CD4-positive, CD25-positive, alpha-beta regulatory T cell (primary cell): ENCODE data around the gene ZNF813. TPM values are rescaled to one million over a fixed set of nuclear protein-coding genes. Genes with fewer than 3 reads are reported as not detected.
"Not testable (repeated sequence)": the region's sequence is repeated elsewhere in the genome, so short reads cannot be mapped to it uniquely, and the experiment has no call there.

Experiments used
- ATAC-seq, 2 donors: fragments of 150-1000 bp; cut with Tn5 transposase; one replicate each; pipeline ENCODE4 v1.10.0; 2021; ENCODE audit warnings: low read depth in 2 of 2, moderate number of reproducible peaks in 2 of 2, moderate library complexity in 1 of 2
- DNase-seq, 3 donors: peaks; one replicate each; pipeline versions ENCODE4 v3.0.0 to v3.0.0-alpha.2; 2012 to 2022; ENCODE audit warnings: mixed read lengths in 1 of 3
- H3K27ac ChIP-seq: one replicate; pipeline ENCODE4 v1.7.0; 2013; ENCODE audit warnings: mild to moderate bottlenecking, low read length; ENCODE audit not compliant: insufficient read depth, poor library complexity, severe bottlenecking
- H3K27me3 ChIP-seq: one replicate; pipeline ENCODE4 v1.7.0; 2013; ENCODE audit warnings: low read length; ENCODE audit not compliant: control insufficient read depth, insufficient read depth
- H3K36me3 ChIP-seq: one replicate; pipeline ENCODE4 v1.7.0; 2013; ENCODE audit warnings: mild to moderate bottlenecking, low read length, moderate library complexity; ENCODE audit not compliant: control insufficient read depth, insufficient read depth
- H3K4me1 ChIP-seq: 2 replicates; pipeline ENCODE4 v1.7.0; 2013; ENCODE audit warnings: mild to moderate bottlenecking, low read length; ENCODE audit not compliant: insufficient read depth, control insufficient read depth, poor library complexity, severe bottlenecking
- H3K4me3 ChIP-seq: one replicate; pipeline ENCODE4 v1.7.0; 2013; ENCODE audit warnings: low read depth, mild to moderate bottlenecking, low read length, moderate library complexity
- H3K9me3 ChIP-seq, 2 experiments: 1 replicate in 1 of 2; 2 replicates in 1 of 2; pipeline ENCODE4 v1.7.0; 2013; ENCODE audit warnings: low read length in 2 of 2, mild to moderate bottlenecking in 1 of 2, moderate library complexity in 1 of 2; ENCODE audit not compliant: control insufficient read depth in 2 of 2
- H3K27ac Mint-ChIP-seq, 3 donors: one replicate each; pipeline ENCODE4 v1.8.0; 2020 to 2022; ENCODE audit warnings: mild to moderate bottlenecking in 3 of 3, mixed read lengths in 3 of 3, moderate library complexity in 2 of 3
- H3K27me3 Mint-ChIP-seq: one replicate; pipeline ENCODE4 v1.8.0; 2022; ENCODE audit warnings: mild to moderate bottlenecking, mixed read lengths
- H3K36me3 Mint-ChIP-seq: one replicate; pipeline ENCODE4 v1.8.0; 2020; ENCODE audit warnings: mixed read lengths
- H3K4me1 Mint-ChIP-seq, 4 donors: one replicate each; pipeline ENCODE4 v1.8.0; 2020 to 2022; ENCODE audit warnings: mixed read lengths in 4 of 4, mild to moderate bottlenecking in 1 of 4
- H3K4me3 Mint-ChIP-seq, 4 donors: one replicate each; pipeline ENCODE4 v1.8.0; 2020 to 2022; ENCODE audit warnings: mild to moderate bottlenecking in 4 of 4, mixed read lengths in 4 of 4, moderate library complexity in 3 of 4
- H3K9me3 Mint-ChIP-seq, 7 donors: one replicate each; pipeline ENCODE4 v1.8.0; 2020 to 2022; ENCODE audit warnings: mixed read lengths in 7 of 7, mild to moderate bottlenecking in 3 of 7, moderate library complexity in 2 of 7
- polyA plus RNA-seq, 4 donors: library from polyadenylated mRNA; unstranded; fragments of 300-500 nt; fragmentation: Illumina TruSeq; gene quantifications; one replicate each; pipeline ENCODE4 v1.2.3, GENCODE V29; 2021
- total RNA-seq: library from RNA; stranded (reverse); gene quantifications from one replicate; pipeline ENCODE4 v1.2.3, GENCODE V29; 2022

Gene ZNF813
- 2.4 TPM for total RNA-seq
- polyA plus RNA-seq: 1 to 10 TPM; 1.7 to 4.2 (median 2.7) TPM

DNA sequence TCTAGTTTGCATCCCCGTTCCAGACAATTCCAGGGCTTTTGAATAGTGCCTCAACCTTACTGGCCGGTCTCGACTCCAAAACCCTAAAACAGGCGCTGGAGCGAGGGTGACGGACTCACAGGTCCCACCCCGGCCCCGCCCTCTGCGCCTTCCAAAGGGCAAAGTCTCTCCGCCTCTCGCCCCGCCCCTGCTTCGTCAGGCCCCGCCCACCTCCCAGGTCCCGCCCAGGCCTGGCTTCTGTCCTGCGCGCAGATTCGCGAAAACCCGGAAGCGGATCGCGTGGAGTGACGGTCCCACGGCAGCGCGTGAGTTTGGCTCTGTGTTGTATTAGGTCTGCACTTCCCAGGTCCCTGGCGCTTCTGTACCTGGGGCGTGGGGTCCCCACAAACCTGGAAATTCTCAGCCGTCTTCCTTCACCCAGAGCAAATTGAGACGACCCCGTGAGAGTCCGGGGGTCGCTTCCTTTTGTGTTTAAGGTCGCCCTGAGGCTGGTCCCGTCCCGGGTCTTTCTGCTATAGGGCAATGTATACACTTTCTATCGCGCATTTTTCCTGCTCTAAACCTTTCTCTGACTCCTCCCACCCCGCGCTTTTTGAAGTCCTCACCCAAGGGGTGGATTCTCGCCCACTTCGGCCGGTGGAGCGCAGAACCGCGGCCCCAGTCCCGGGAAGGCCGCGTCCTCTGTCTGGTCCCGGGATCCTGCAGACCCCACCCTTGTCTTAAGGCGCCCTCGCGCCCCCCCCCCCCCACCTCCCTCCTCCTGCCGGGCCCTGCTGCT lies at the start of gene ZNF813:
ZNF813 (plus strand) TSS at position 249 of the 778 bp plus-strand sequence. CDS start 16,090 bp downstream, outside the sequence.
- peak within 1 kb of the TSS; percentile 79 for H3K4me3 ChIP-seq

DNA sequence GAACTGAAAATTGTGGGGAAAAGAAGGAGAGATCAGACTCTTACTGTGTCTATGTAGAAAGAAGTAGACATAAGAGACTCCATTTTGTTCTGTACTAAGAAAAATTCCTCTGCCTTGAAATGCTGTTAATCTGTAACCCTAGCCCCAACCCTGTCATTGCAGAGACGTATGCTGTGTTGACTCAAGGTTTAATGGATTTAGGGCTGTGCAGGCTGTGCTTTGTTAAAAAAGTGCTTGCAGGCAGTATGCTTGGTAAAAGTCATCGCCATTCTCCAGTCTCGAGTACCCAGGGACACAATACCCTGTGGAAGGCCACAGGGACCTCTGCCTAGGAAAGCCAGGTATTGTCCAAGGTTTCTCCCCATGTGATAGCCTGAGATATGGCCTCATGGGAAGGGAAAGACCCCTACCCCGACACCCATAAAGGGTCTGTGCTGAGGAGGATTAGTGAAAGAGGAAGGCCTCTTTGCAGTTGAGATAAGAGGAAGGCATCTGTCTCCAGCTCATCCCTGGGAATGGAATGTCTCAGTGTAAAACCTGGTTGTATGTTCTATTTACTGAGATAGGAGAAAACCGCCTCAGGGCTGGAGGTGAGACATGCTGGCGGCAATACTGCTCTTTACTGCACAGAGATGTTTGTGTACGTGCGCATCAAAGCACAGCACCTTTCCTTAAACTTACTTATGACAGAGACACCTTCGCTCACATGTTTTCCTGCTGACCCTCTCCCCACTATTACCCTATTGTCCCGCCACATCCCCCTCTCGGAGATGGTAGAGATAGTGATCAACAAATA lies 46.8 kb upstream of the ZNF813 start:
- not testable (repeated sequence) for H3K27ac ChIP-seq, H3K27ac Mint-ChIP-seq, H3K4me1 Mint-ChIP-seq, H3K36me3 Mint-ChIP-seq, H3K36me3 ChIP-seq, H3K4me1 ChIP-seq, H3K4me3 ChIP-seq, H3K27me3 Mint-ChIP-seq, ATAC-seq, H3K4me3 Mint-ChIP-seq, DNase-seq, H3K27me3 ChIP-seq
- peaks cover 0 to 26% (median 11%) of the 10 kb centered on the region in 7 donors for H3K9me3 Mint-ChIP-seq
- H3K9me3 ChIP-seq: peaks cover 16 to 27% of the 10 kb centered on the region in 2 experiments

More for the DNA sequence above, at the start of gene ZNF813:
- Histone ChIP-seq H3K27me3 (no peaks in the 10 kb centered on the region), H3K27ac (peak within 1 kb of the TSS; percentile 73), H3K4me1 (peaks cover 19% of the 10 kb centered on the region), H3K36me3 (peaks cover 4% of the 10 kb centered on the region), H3K9me3 (peaks cover 9 to 16% of the 10 kb centered on the region in 2 experiments)
- H3K27me3 Mint-ChIP-seq: peaks cover 7% of the 10 kb centered on the region
- peak within 1 kb of the TSS; percentile 88 to 93 (median 91) for H3K27ac Mint-ChIP-seq
- DNase-seq (peak; percentile 91 to 92 (median 92)), ATAC-seq (peak; percentile 98)
- H3K4me3 Mint-ChIP-seq: peak within 1 kb of the TSS; percentile 92 to 98 (median 95)
- H3K36me3 Mint-ChIP-seq: peaks cover 20% of the 10 kb centered on the region
- peaks cover 2 to 28% (median 10%) of the 10 kb centered on the region in 7 donors for H3K9me3 Mint-ChIP-seq
- peaks cover 8 to 42% (median 18%) of the 10 kb centered on the region in 4 donors for H3K4me1 Mint-ChIP-seq

DNA sequence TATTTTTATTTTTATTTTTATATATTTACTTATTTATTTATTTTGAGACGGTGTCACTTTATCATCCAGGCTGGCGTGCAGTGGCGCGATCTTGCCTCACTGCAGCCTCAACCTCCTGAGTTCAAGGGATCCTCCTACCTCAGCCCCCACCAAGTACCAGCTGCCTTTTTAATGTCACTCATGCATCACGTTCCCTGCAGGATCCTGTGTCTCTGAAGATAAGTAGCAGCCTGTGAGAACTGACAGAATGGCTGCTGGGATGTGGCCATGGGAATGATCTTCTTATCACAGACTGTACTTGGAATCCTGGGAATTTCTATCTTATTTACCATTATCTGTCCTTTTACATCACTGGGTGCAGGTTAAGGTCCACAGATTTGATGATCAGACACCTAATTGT lies 45.0 kb upstream of the ZNF813 start:
- no peak for ATAC-seq
- H3K4me3 Mint-ChIP-seq: no peak overlapping the region
- no peaks in the 10 kb centered on the region for H3K36me3 Mint-ChIP-seq
- no peak overlapping the region for H3K27ac Mint-ChIP-seq
- H3K4me1 Mint-ChIP-seq: peaks cover 0 to 4% (median 1%) of the 10 kb centered on the region in 4 donors
- Histone ChIP-seq H3K36me3 (no peaks in the 10 kb centered on the region), H3K4me3 (no peak overlapping the region), H3K9me3 (peaks cover 4 to 10% of the 10 kb centered on the region in 2 experiments), H3K27ac (no peak overlapping the region), H3K27me3 (no peaks in the 10 kb centered on the region), H3K4me1 (no peaks in the 10 kb centered on the region)
- no peaks in the 10 kb centered on the region for H3K27me3 Mint-ChIP-seq
- no peak for DNase-seq
- H3K9me3 Mint-ChIP-seq: peaks cover 0 to 18% (median 4%) of the 10 kb centered on the region in 7 donors

DNA sequence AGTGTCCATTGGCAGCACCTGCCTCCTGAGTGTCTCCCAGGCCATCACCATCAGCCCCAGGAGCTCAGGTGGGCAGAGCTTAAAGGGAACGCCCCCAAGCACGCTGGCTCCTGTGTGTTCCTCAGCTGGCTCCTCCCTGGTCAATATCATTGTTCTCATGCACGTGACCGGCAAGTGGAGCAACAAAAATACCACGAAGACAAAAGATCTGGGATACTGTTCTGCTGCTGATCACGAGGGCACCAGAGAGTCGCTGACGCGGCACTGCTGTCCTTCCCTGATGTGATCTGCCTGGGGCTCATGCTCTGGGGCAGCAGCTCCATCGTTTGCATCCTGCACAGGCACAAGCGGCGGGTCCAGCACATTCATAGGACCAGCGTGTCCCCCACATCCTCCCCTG lies 44.5 kb upstream of the ZNF813 start:
- peaks cover 0 to 16% (median 4%) of the 10 kb centered on the region in 7 donors for H3K9me3 Mint-ChIP-seq
- H3K4me3 Mint-ChIP-seq, H3K36me3 ChIP-seq, H3K4me3 ChIP-seq, H3K27me3 Mint-ChIP-seq, H3K27ac Mint-ChIP-seq, ATAC-seq, H3K4me1 Mint-ChIP-seq, DNase-seq, H3K27me3 ChIP-seq, H3K4me1 ChIP-seq, H3K27ac ChIP-seq, H3K36me3 Mint-ChIP-seq: not testable (repeated sequence)
- H3K9me3 ChIP-seq: peaks cover 4 to 10% of the 10 kb centered on the region in 2 experiments

DNA sequence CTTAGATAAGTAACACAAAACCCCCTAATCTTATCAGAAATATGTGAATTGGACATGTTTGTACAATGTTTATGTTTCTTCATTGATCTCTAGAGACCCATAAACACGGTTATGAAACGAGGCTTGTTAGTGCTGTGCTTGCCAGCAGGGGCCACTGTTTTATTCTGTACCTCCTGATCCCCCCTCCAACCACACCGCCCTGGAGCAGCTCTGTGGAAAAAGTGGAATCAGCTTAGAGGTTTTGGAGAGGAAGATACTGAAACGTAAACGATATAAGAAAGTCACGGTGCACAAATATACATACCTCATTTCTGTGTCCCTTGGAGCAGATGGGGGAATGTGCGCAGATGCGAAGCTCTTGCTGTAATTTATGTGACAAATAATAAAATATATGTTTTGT lies 43.9 kb upstream of the ZNF813 start:
- H3K4me1 Mint-ChIP-seq, H3K27ac Mint-ChIP-seq, H3K9me3 ChIP-seq, H3K4me3 ChIP-seq, H3K4me3 Mint-ChIP-seq, H3K27ac ChIP-seq, ATAC-seq, H3K27me3 ChIP-seq, H3K36me3 ChIP-seq, H3K36me3 Mint-ChIP-seq, H3K4me1 ChIP-seq, H3K27me3 Mint-ChIP-seq, DNase-seq: not testable (repeated sequence)
- peaks cover 0 to 12% (median 4%) of the 10 kb centered on the region in 7 donors for H3K9me3 Mint-ChIP-seq

DNA sequence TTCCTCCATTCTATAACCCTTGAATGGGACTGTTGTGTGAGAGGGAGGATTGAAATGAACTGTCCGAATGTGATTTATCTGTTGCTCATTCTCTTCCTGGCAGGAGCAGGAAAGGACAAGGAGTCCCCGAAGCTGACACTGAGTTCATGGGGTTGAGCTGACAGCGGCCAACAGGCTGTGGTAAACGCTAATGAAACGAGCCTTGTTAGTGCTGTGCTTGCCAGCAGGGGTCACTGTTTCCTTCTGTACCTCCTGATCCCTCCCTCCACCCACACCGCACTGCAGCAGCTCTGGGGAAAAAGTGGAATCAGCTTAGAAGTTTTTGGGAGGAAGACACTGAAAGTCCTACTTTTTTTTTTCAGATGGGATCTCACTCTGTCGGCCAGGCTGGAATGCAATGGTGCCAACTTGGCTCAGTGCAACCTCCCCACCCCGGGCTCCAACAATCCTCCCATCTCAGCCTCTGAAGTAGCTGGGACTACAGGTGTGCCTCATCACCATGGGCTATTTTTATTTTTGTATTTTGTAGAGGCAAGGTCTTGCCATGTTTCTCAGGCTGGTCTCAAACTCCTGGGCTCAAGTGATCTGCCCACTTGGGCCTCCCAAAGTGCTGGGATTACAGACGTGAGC lies 42.5 kb upstream of the ZNF813 start:
- H3K4me1 Mint-ChIP-seq: peaks cover 0 to 4% (median 1%) of the 10 kb centered on the region in 4 donors
- Histone ChIP-seq H3K27ac (no peak overlapping the region), H3K4me1 (no peaks in the 10 kb centered on the region), H3K9me3 (peaks cover 0 to 1% of the 10 kb centered on the region in 2 experiments), H3K27me3 (no peaks in the 10 kb centered on the region), H3K36me3 (no peaks in the 10 kb centered on the region), H3K4me3 (no peak overlapping the region)
- no peaks in the 10 kb centered on the region for H3K27me3 Mint-ChIP-seq
- H3K4me3 Mint-ChIP-seq: no peak overlapping the region
- ATAC-seq (peak; percentile 67 to 83), DNase-seq (peak; percentile 39 to 65 (median 64))
- no peaks in the 10 kb centered on the region for H3K36me3 Mint-ChIP-seq
- peaks cover 0 to 3% (median 0%) of the 10 kb centered on the region in 7 donors for H3K9me3 Mint-ChIP-seq
- no peak overlapping the region for H3K27ac Mint-ChIP-seq

DNA sequence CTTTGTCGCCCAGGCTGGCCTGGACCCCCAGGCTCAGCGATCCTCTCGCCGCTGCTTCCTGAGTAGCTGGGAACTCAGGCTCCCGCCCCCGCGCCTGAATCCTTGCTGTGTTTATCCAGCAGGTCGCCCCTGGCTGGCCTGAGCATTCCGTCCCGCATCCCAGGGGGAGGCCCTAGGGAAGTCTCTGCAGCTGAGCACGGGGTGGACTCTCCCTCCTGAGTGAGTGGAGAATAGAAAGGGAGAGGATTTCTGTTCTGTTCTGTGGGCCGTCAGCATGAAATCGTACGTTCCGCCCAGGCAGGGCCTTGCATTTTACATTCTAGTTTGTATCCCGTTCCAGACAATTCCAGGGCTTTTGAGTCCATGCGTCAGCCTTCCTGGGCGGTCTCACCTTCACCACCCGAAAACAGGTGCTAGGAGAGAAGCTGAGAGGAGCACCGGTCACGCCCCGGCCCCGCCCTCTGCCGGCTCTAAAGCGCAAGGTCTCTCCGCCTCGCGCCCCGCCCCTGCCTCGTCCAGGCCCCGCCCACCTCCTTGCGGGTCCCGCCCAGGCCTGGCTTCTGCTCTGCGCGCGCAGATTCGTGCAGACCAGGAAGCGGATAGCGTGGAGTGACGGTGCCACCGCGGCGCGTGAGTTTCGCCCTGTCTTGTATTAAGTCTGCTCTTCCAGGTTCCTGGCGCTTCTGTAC lies 36.0 kb upstream of the ZNF813 start, which contains the start of gene ZNF761:
ZNF761 (plus strand) TSS at position 586 of the 689 bp plus-strand sequence. CDS start 15,285 bp downstream, outside the sequence.
- no peaks in the 10 kb centered on the region for H3K27me3 ChIP-seq
- DNase-seq: peak; percentile 92 to 97 (median 95)
- Mint-ChIP-seq H3K4me3 (peak within 1 kb of the TSS; percentile 96 to 99 (median 97)), H3K27me3 (no peaks in the 10 kb centered on the region), H3K27ac (peak within 1 kb of the TSS; percentile 97 to 98 (median 98)), H3K9me3 (peaks cover 0 to 12% (median 4%) of the 10 kb centered on the region in 7 donors), H3K36me3 (peaks cover 36% of the 10 kb centered on the region), H3K4me1 (peaks cover 10 to 47% (median 21%) of the 10 kb centered on the region in 4 donors)
- H3K9me3 ChIP-seq: peaks cover 2 to 15% of the 10 kb centered on the region in 2 experiments
- peaks cover 20% of the 10 kb centered on the region for H3K4me1 ChIP-seq
- peaks cover 27% of the 10 kb centered on the region for H3K36me3 ChIP-seq
- peak within 1 kb of the TSS; percentile 88 for H3K4me3 ChIP-seq
- peak; percentile 98 for ATAC-seq
- H3K27ac ChIP-seq: peak within 1 kb of the TSS; percentile 81
